Eye (tissue), 1 donor: ENCODE data around the gene MYO5B.
A peak's percentile ranks its signal among the peaks of the same experiment; 100 is the strongest.
"Not testable (repeated sequence)": the region's sequence is repeated elsewhere in the genome, so short reads cannot be mapped to it uniquely, and the experiment has no call there.

Source experiments
- DNase-seq: peaks from one replicate; pipeline ENCODE4 v3.0.0-alpha.2; 2015

Gene MYO5B

GRCh38 chr18:49846718-49847470 is 348.1 kb downstream of the MYO5B start:
- no peak for DNase-seq

- DNase-seq: peak; percentile 38
These were observed 348.6 kb downstream of the MYO5B start for GRCh38 chr18:49846361-49846662.

GRCh38 chr18:49845629-49846360 is 349.2 kb downstream of the MYO5B start:
- peak; percentile 44 for DNase-seq

- DNase-seq: no peak
These were observed 350.0 kb downstream of the MYO5B start for GRCh38 chr18:49844903-49845302.

- DNase-seq: no peak
These were observed 350.9 kb downstream of the MYO5B start for GRCh38 chr18:49843778-49844625.

GRCh38 chr18:49843131-49843530 is 351.8 kb downstream of the MYO5B start:
- DNase-seq: no peak

- DNase-seq: no peak
These were observed 352.3 kb downstream of the MYO5B start for GRCh38 chr18:49842656-49843055.

GRCh38 chr18:49841236-49842217 is 353.4 kb downstream of the MYO5B start:
- DNase-seq: no peak

GRCh38 chr18:49839012-49839411 is 355.9 kb downstream of the MYO5B start:
- DNase-seq: no peak

GRCh38 chr18:49838381-49838780 is 356.6 kb downstream of the MYO5B start:
- DNase-seq: no peak

GRCh38 chr18:49837889-49838288 is 357.1 kb downstream of the MYO5B start:
- DNase-seq: no peak

GRCh38 chr18:49837316-49837835 is 357.6 kb downstream of the MYO5B start:
- DNase-seq: not testable (repeated sequence)

- DNase-seq: no peak
These were observed 359.5 kb downstream of the MYO5B start for GRCh38 chr18:49835405-49835804.

- no peak for DNase-seq
These were observed 360.7 kb downstream of the MYO5B start for GRCh38 chr18:49834258-49834657.

- DNase-seq: no peak
These were observed 361.1 kb downstream of the MYO5B start for GRCh38 chr18:49833814-49834213.

GRCh38 chr18:49832221-49832647 is 362.7 kb downstream of the MYO5B start:
- DNase-seq: no peak

- no peak for DNase-seq
These were observed 367.0 kb downstream of the MYO5B start for GRCh38 chr18:49827996-49828395.

GRCh38 chr18:49819823-49820671 is 374.9 kb downstream of the MYO5B start:
- DNase-seq: no peak

GRCh38 chr18:49819071-49819662 is 375.8 kb downstream of the MYO5B start:
- no peak for DNase-seq

GRCh38 chr18:49817947-49818346 is 377.0 kb downstream of the MYO5B start:
- no peak for DNase-seq

GRCh38 chr18:49815927-49816326 is 379.0 kb downstream of the MYO5B start:
- DNase-seq: no peak
